CD4-positive, alpha-beta memory T cell (primary cell): ENCODE results near the gene SLC43A3. TPM values are rescaled to one million over a fixed set of nuclear protein-coding genes. Genes with fewer than 3 reads are reported as not detected.

Experiments used
- CTCF ChIA-PET: fragments of 350-600 bp; sonication (Branson Sonifier 250); formaldehyde crosslinking; loops from one replicate; lab custom pipeline; 2021; ENCODE audit warnings: inconsistent platforms; ENCODE audit not compliant: partially characterized antibody; lab: Charles Lee
- POLR2A ChIA-PET: fragments of 350-600 bp; sonication (Branson Sonifier 250); formaldehyde crosslinking; loops from one replicate; lab custom pipeline; 2021; ENCODE audit not compliant: partially characterized antibody; lab: Charles Lee
- DNase-seq, 5 donors: peaks; one replicate each; pipeline versions ENCODE4 v3.0.0 to v3.0.0-alpha.2; 2020 to 2022; ENCODE audit warnings: mixed read lengths in 1 of 5
- H3K27ac ChIP-seq: one replicate; pipeline ENCODE4 v1.7.0; 2013; ENCODE audit warnings: low read depth, low read length
- H3K27me3 ChIP-seq: 2 replicates; pipeline ENCODE4 v1.7.0; 2013; ENCODE audit warnings: mild to moderate bottlenecking, low read length, moderate library complexity; ENCODE audit not compliant: insufficient read depth
- H3K36me3 ChIP-seq: 2 replicates; pipeline ENCODE4 v1.7.0; 2013; ENCODE audit warnings: mild to moderate bottlenecking, low read length, moderate library complexity; ENCODE audit not compliant: insufficient read depth
- H3K4me1 ChIP-seq: 2 replicates; pipeline ENCODE4 v1.7.0; 2013; ENCODE audit warnings: mild to moderate bottlenecking, low read length, moderate library complexity; ENCODE audit not compliant: insufficient read depth
- H3K4me3 ChIP-seq, 2 donors: one replicate each; pipeline ENCODE4 v1.7.0; 2013; ENCODE audit warnings: low read length in 2 of 2, mild to moderate bottlenecking in 1 of 2
- H3K9me3 ChIP-seq, 2 donors: one replicate each; pipeline ENCODE4 v1.7.0; 2013; ENCODE audit warnings: low read length in 2 of 2, control low read depth in 1 of 2; ENCODE audit not compliant: control insufficient read depth in 1 of 2
- H3K27ac Mint-ChIP-seq, 7 donors: one replicate each; pipeline ENCODE4 v1.8.0; 2020 to 2021; ENCODE audit warnings: mixed read lengths in 7 of 7, mild to moderate bottlenecking in 6 of 7, inconsistent platforms in 3 of 7, moderate library complexity in 3 of 7
- H3K27me3 Mint-ChIP-seq, 2 donors: one replicate each; pipeline ENCODE4 v1.8.0; 2020 to 2021; ENCODE audit warnings: mixed read lengths in 2 of 2
- H3K36me3 Mint-ChIP-seq, 2 donors: one replicate each; pipeline ENCODE4 v1.8.0; 2020 to 2021; ENCODE audit warnings: mixed read lengths in 2 of 2, inconsistent platforms in 1 of 2, mild to moderate bottlenecking in 1 of 2
- H3K4me1 Mint-ChIP-seq, 4 donors: one replicate each; pipeline ENCODE4 v1.8.0; 2020 to 2021; ENCODE audit warnings: mixed read lengths in 4 of 4, mild to moderate bottlenecking in 1 of 4
- H3K4me3 Mint-ChIP-seq, 8 donors: one replicate each; pipeline ENCODE4 v1.8.0; 2020 to 2021; ENCODE audit warnings: mixed read lengths in 8 of 8, mild to moderate bottlenecking in 7 of 8, moderate library complexity in 6 of 8, inconsistent platforms in 3 of 8
- H3K9me3 Mint-ChIP-seq, 8 donors: one replicate each; pipeline ENCODE4 v1.8.0; 2020 to 2021; ENCODE audit warnings: mixed read lengths in 8 of 8, mild to moderate bottlenecking in 5 of 8, inconsistent platforms in 3 of 8, moderate library complexity in 1 of 8
- intact Hi-C: fragments of 100-400 bp; cut with micrococcal nuclease; formaldehyde crosslinking; loops from one replicate; pipeline ENCODE4 v1.15.1; 2023
- polyA plus RNA-seq, 2 donors: library from polyadenylated mRNA; unstranded; fragments of 300-500 nt; fragmentation: Illumina TruSeq; gene quantifications; one replicate each; pipeline ENCODE4 v1.2.3, GENCODE V29; 2021
- total RNA-seq, 2 experiments: library from RNA; stranded (reverse); gene quantifications; one replicate each; pipeline ENCODE4 v1.2.3, GENCODE V29; 2021

The SLC43A3 gene
- total and polyA plus RNA-seq, 4 experiments from 2014 or later, result 15.1 to 18.5 (median 16.7) TPM

- Histone ChIP-seq H3K9me3 (no peaks in the 10 kb centered on the region), H3K4me1 (no peaks in the 10 kb centered on the region), H3K36me3 (no peaks in the 10 kb centered on the region), H3K27ac (no peak within 1 kb of the TSS), H3K4me3 (no peak within 1 kb of the TSS), H3K27me3 (no peaks in the 10 kb centered on the region)
- ChIA-PET POLR2A (no interaction called here), CTCF (no interaction called here)
- peaks cover 0 to 2% (median 0%) of the 10 kb centered on the region in 8 donors for H3K9me3 Mint-ChIP-seq
- intact Hi-C loops, result no loop called here
- H3K27ac Mint-ChIP-seq, result no peak within 1 kb of the TSS
- H3K4me3 Mint-ChIP-seq, result no peak within 1 kb of the TSS
- no peaks in the 10 kb centered on the region for H3K4me1 Mint-ChIP-seq
- H3K36me3 Mint-ChIP-seq, result no peaks in the 10 kb centered on the region
- peaks cover 12 to 22% of the 10 kb centered on the region in 2 donors for H3K27me3 Mint-ChIP-seq
- DNase-seq, result no peak
Observed at GRCh38 chr11:57380975-57381374, 45.9 kb downstream of the SLC43A3 start, which contains the start of gene PRG3. PRG3 (minus strand) TSS chr11:57381150; CDS start chr11:57380708, 442 bp downstream.

- no peak overlapping the region for H3K27ac ChIP-seq
- ChIA-PET CTCF (no interaction called here), POLR2A (no interaction called here)
- intact Hi-C loops, result no loop called here
- Mint-ChIP-seq H3K4me1 (no peaks in the 10 kb centered on the region), H3K9me3 (peaks cover 0 to 2% (median 0%) of the 10 kb centered on the region in 8 donors), H3K36me3 (no peaks in the 10 kb centered on the region), H3K27me3 (peaks cover 12 to 20% of the 10 kb centered on the region in 2 donors), H3K27ac (no peak overlapping the region), H3K4me3 (no peak overlapping the region)
- H3K36me3 ChIP-seq, result no peaks in the 10 kb centered on the region
- DNase-seq, result no peak
- no peak overlapping the region for H3K4me3 ChIP-seq
- H3K9me3 ChIP-seq, result no peaks in the 10 kb centered on the region
- H3K4me1 ChIP-seq, result no peaks in the 10 kb centered on the region
- no peaks in the 10 kb centered on the region for H3K27me3 ChIP-seq
Observed at GRCh38 chr11:57379732-57380131, 47.2 kb downstream of the SLC43A3 start.

- no peaks in the 10 kb centered on the region for H3K27me3 ChIP-seq
- no peak for DNase-seq
- Mint-ChIP-seq H3K27me3 (peaks cover 10 to 20% of the 10 kb centered on the region in 2 donors), H3K4me3 (no peak overlapping the region), H3K4me1 (no peaks in the 10 kb centered on the region), H3K27ac (no peak overlapping the region), H3K9me3 (peaks cover 0 to 2% (median 0%) of the 10 kb centered on the region in 8 donors), H3K36me3 (no peaks in the 10 kb centered on the region)
- H3K36me3 ChIP-seq, result no peaks in the 10 kb centered on the region
- POLR2A ChIA-PET, result no interaction called here
- CTCF ChIA-PET, result no interaction called here
- no peaks in the 10 kb centered on the region for H3K9me3 ChIP-seq
- no peak overlapping the region for H3K27ac ChIP-seq
- H3K4me3 ChIP-seq, result no peak overlapping the region
- no peaks in the 10 kb centered on the region for H3K4me1 ChIP-seq
- intact Hi-C loops, result no loop called here
Observed at GRCh38 chr11:57378186-57378585, 48.7 kb downstream of the SLC43A3 start.

GRCh38 chr11:57377107-57377506 is 49.8 kb downstream of the SLC43A3 start:
- peaks cover 6 to 16% of the 10 kb centered on the region in 2 donors for H3K27me3 Mint-ChIP-seq
- H3K4me1 Mint-ChIP-seq, result no peaks in the 10 kb centered on the region
- no peak overlapping the region for H3K27ac ChIP-seq
- ChIA-PET POLR2A (no interaction called here), CTCF (no interaction called here)
- intact Hi-C loops, result no loop called here
- H3K4me3 Mint-ChIP-seq, result no peak overlapping the region
- H3K9me3 Mint-ChIP-seq, result peaks cover 0 to 2% (median 0%) of the 10 kb centered on the region in 8 donors
- DNase-seq, result no peak
- H3K36me3 Mint-ChIP-seq, result no peaks in the 10 kb centered on the region
- no peaks in the 10 kb centered on the region for H3K9me3 ChIP-seq
- H3K27ac Mint-ChIP-seq, result peak overlapping the region in 1 of 7 donors; percentile 43
- no peaks in the 10 kb centered on the region for H3K36me3 ChIP-seq
- H3K4me1 ChIP-seq, result no peaks in the 10 kb centered on the region
- no peaks in the 10 kb centered on the region for H3K27me3 ChIP-seq
- H3K4me3 ChIP-seq, result no peak overlapping the region

- H3K27me3 Mint-ChIP-seq, result peaks cover 5 to 16% of the 10 kb centered on the region in 2 donors
- no peak overlapping the region for H3K27ac ChIP-seq
- H3K36me3 ChIP-seq, result no peaks in the 10 kb centered on the region
- no peaks in the 10 kb centered on the region for H3K4me1 Mint-ChIP-seq
- no peak for DNase-seq
- intact Hi-C loops, result no loop called here
- ChIA-PET POLR2A (no interaction called here), CTCF (no interaction called here)
- no peak overlapping the region for H3K27ac Mint-ChIP-seq
- H3K4me3 ChIP-seq, result no peak overlapping the region
- no peaks in the 10 kb centered on the region for H3K4me1 ChIP-seq
- H3K9me3 Mint-ChIP-seq, result peaks cover 0 to 2% (median 0%) of the 10 kb centered on the region in 8 donors
- H3K4me3 Mint-ChIP-seq, result no peak overlapping the region
- no peaks in the 10 kb centered on the region for H3K36me3 Mint-ChIP-seq
- no peaks in the 10 kb centered on the region for H3K9me3 ChIP-seq
- H3K27me3 ChIP-seq, result no peaks in the 10 kb centered on the region
Observed at GRCh38 chr11:57376095-57377090, 50.5 kb downstream of the SLC43A3 start.

GRCh38 chr11:57375490-57375889 is 51.4 kb downstream of the SLC43A3 start:
- H3K36me3 Mint-ChIP-seq, result no peaks in the 10 kb centered on the region
- ChIA-PET POLR2A (no interaction called here), CTCF (no interaction called here)
- Histone ChIP-seq H3K36me3 (no peaks in the 10 kb centered on the region), H3K27ac (no peak overlapping the region), H3K4me1 (no peaks in the 10 kb centered on the region), H3K4me3 (no peak overlapping the region), H3K9me3 (no peaks in the 10 kb centered on the region), H3K27me3 (no peaks in the 10 kb centered on the region)
- peaks cover 4 to 15% of the 10 kb centered on the region in 2 donors for H3K27me3 Mint-ChIP-seq
- H3K4me1 Mint-ChIP-seq, result no peaks in the 10 kb centered on the region
- H3K4me3 Mint-ChIP-seq, result no peak overlapping the region
- peaks cover 0 to 2% (median 0%) of the 10 kb centered on the region in 8 donors for H3K9me3 Mint-ChIP-seq
- DNase-seq, result no peak
- intact Hi-C loops, result no loop called here
- no peak overlapping the region for H3K27ac Mint-ChIP-seq

- Mint-ChIP-seq H3K27me3 (peaks cover 3 to 13% of the 10 kb centered on the region in 2 donors), H3K36me3 (no peaks in the 10 kb centered on the region), H3K4me3 (no peak overlapping the region), H3K9me3 (peaks cover 0 to 2% (median 0%) of the 10 kb centered on the region in 8 donors), H3K27ac (no peak overlapping the region), H3K4me1 (no peaks in the 10 kb centered on the region)
- intact Hi-C loops, result no loop called here
- no peak for DNase-seq
- ChIA-PET POLR2A (no interaction called here), CTCF (no interaction called here)
- Histone ChIP-seq H3K27ac (no peak overlapping the region), H3K9me3 (no peaks in the 10 kb centered on the region), H3K27me3 (no peaks in the 10 kb centered on the region), H3K4me3 (no peak overlapping the region), H3K4me1 (no peaks in the 10 kb centered on the region), H3K36me3 (no peaks in the 10 kb centered on the region)
Observed at GRCh38 chr11:57374966-57375365, 52.0 kb downstream of the SLC43A3 start.
